Adrenal gland (tissue), 19 donors: ENCODE results near the gene STEAP1B. TPM values are rescaled to one million over a fixed set of nuclear protein-coding genes. Genes with fewer than 3 reads are reported as not detected.
"Not testable (repeated sequence)": the region's sequence is repeated elsewhere in the genome, so short reads cannot be mapped to it uniquely, and the experiment has no call there.

Source experiments
- DNase-seq, 7 donors: peaks; one replicate each; pipeline ENCODE4 v3.0.0-alpha.2; 2019 to 2020
- H3K27ac ChIP-seq, 5 donors: fragments of 200-600 bp; sonication (generic) in 4 of 5; 1 replicate in 3 of 5; 2 replicates in 2 of 5; pipeline versions ENCODE4 v1.5.1 to v1.8.0; 2016 to 2020; ENCODE audit warnings: mild to moderate bottlenecking in 1 of 5
- H3K27me3 ChIP-seq: fragments of 200-600 bp; 2 replicates; pipeline ENCODE4 v1.8.0; 2021
- H3K36me3 ChIP-seq, 2 donors: fragments of 200-600 bp; replicated peaks in 1 of 2; 1 replicate in 1 of 2; 2 replicates in 1 of 2; pipeline versions ENCODE4 v1.5.1 to v1.8.0; 2018 to 2022
- H3K4me1 ChIP-seq, 2 donors: fragments of 200-600 bp; replicated peaks in 1 of 2; 1 replicate in 1 of 2; 2 replicates in 1 of 2; pipeline versions ENCODE4 v1.5.1 to v1.8.0; 2018 to 2021
- H3K4me3 ChIP-seq, 4 donors: fragments of 200-600 bp; sonication (generic) in 3 of 4; one replicate each; pipeline ENCODE4 v1.5.1; 2016 to 2018
- H3K9me3 ChIP-seq, 3 donors: fragments of 200-600 bp; sonication (generic) in 1 of 3; replicated peaks in 1 of 3; 1 replicate in 2 of 3; 2 replicates in 1 of 3; pipeline versions ENCODE4 v1.5.1 to v1.8.0; 2016 to 2021
- CTCF ChIP-seq, 6 experiments: fragments of 450-650 bp in 4 of 6; fragments of 200-600 bp in 2 of 6; sonication (generic) in 1 of 6; IDR thresholded peaks; 1 replicate in 5 of 6; 2 replicates in 1 of 6; pipeline versions ENCODE4 v1.5.1 to v1.8.0; 2016 to 2021; ENCODE audit warnings: antibody characterized with exemption in 6 of 6, mild to moderate bottlenecking in 2 of 6, moderate library complexity in 1 of 6
- POLR2A ChIP-seq, 2 donors: fragments of 450-650 bp; IDR thresholded peaks; one replicate each; pipeline ENCODE4 v1.6.1; 2017; ENCODE audit warnings: antibody characterized with exemption in 2 of 2, mild to moderate bottlenecking in 2 of 2, moderate library complexity in 1 of 2
- WGBS, 4 donors: extraction: QIAGEN DNeasy Blood & Tissue Kit in 2 of 4; methylation state at CpG; one replicate each; pipeline versions ENCODE4 v1.1.5 to v1.1.7; 2013 to 2017; 5-methylcytosine and 5-hydroxymethylcytosine counted together
- intact Hi-C, 2 donors: fragments of 100-400 bp; cut with DNase I; formaldehyde crosslinking; loops; one replicate each; pipeline versions ENCODE4 v1.14.1 to v1.15.0; 2022 to 2023
- long read RNA-seq, 10 donors: library from polyadenylated mRNA in 3 of 10; unstranded in 2 of 10; stranded (forward) in 1 of 10; transcript quantifications; one replicate each; pipeline ENCODE4 v2.0.0 and lab custom pipeline, GENCODE V29; 2021 to 2026
- polyA plus RNA-seq, 3 donors: library from polyadenylated mRNA; stranded (reverse); fragments of 200-250 nt in 2 of 3; fragments of 350-450 nt in 1 of 3; fragmentation: Illumina TruSeq in 1 of 3; extraction: RNeasy Lipid Tissue Mini Kit (QIAGEN cat#74804) in 1 of 3; gene quantifications; one replicate each; pipeline ENCODE4 v1.2.3, GENCODE V29; 2013 to 2014
- total RNA-seq, 9 donors: library from RNA; depleted of rRNA in 4 of 9; stranded (reverse); fragments of >200 nt in 4 of 9; fragments of 120-200 nt in 1 of 9; fragmentation: NEBNext Ultra II Directional in 1 of 9; extraction: Animal tissue kit (Norgen Biotek cat#: 25700) in 1 of 9; gene quantifications; one replicate each; pipeline versions ENCODE4 v1.1.0 to v1.2.4, GENCODE V29; 2013 to 2023
- donor health status: healthy with polysubstance abuse.
- donor health status: Bipolar disorder and iron deficiency.
- donor health status: DM: yes; HTN: yes; CAD: no.
- donor health status: DM: no; HTN: no; CAD: no.
- donor health status: DM: no; HTN: no; CAD: no.
- donor health status: DM: yes; HTN: yes; CAD: no.

Gene STEAP1B
- 1 to 10 TPM in 3 of 9 donors, under 1 TPM in 4, not detected in 2; 0.41 to 2.1 (median 0.97) TPM for total RNA-seq
- under 1 TPM; 0.20 to 0.40 (median 0.24) TPM for polyA plus RNA-seq
- long read RNA-seq, donor 1, partial matches to known transcripts: 647 of 647 reads
- long read RNA-seq, donor 1, other reads (novel, unspliced or antisense): 0 of 647 reads
- long read RNA-seq, donor 2: 0 reads
- long read RNA-seq, donor 3: 0 reads
- long read RNA-seq, donor 4, partial matches to known transcripts: 0 of 1 reads
- long read RNA-seq, donor 4, other reads (novel, unspliced or antisense): 1 of 1 reads
- long read RNA-seq, donor 5: 0 reads
- long read RNA-seq, donor 6, partial matches to known transcripts: 0 of 1 reads
- long read RNA-seq, donor 6, other reads (novel, unspliced or antisense): 1 of 1 reads
- long read RNA-seq, donor 7: 0 reads
- long read RNA-seq, donor 8: 0 reads
- long read RNA-seq, donor 9: 0 reads
- long read RNA-seq, donor 10: 0 reads

GRCh38 chr7:22499888-22500689, at the start of gene STEAP1B:
Gene STEAP1B (minus strand): TSS chr7:22500188. CDS start chr7:22494855, 5,333 bp downstream.
- H3K27me3 ChIP-seq, intact Hi-C loops, H3K9me3 ChIP-seq, H3K27ac ChIP-seq, H3K4me1 ChIP-seq, H3K36me3 ChIP-seq: not testable (repeated sequence)
- 7 to 24% (median 12%) methylated on average over 12 to 55 of the region's 55 CpGs for WGBS, 4 donors
- H3K4me3 ChIP-seq: peak within 1 kb of the TSS in 1 of 4 donors; percentile 43
- DNase-seq: peak; percentile 60 to 85 (median 76)
- peak; percentile 27 to 73 (median 59) for TF ChIP-seq CTCF (IDR thresholded peaks at IDR 0.05)

- Histone ChIP-seq H3K27me3 (peaks cover 27% of the 10 kb centered on the region), H3K9me3 (no peaks in the 10 kb centered on the region), H3K27ac (no peak overlapping the region), H3K4me3 (no peak overlapping the region), H3K4me1 (no peaks in the 10 kb centered on the region), H3K36me3 (no peaks in the 10 kb centered on the region)
- TF ChIP-seq POLR2A (IDR thresholded peaks at IDR 0.05) (no peak), CTCF (IDR thresholded peaks at IDR 0.05) (no peak)
- intact Hi-C loops: no loop called here
- 80 to 91% (median 88%) methylated on average over 5 of the region's 5 CpGs for WGBS, 4 donors
- no peak for DNase-seq
Observed at GRCh38 chr7:22549051-22549450, 49.1 kb upstream of the STEAP1B start.

DNA sequence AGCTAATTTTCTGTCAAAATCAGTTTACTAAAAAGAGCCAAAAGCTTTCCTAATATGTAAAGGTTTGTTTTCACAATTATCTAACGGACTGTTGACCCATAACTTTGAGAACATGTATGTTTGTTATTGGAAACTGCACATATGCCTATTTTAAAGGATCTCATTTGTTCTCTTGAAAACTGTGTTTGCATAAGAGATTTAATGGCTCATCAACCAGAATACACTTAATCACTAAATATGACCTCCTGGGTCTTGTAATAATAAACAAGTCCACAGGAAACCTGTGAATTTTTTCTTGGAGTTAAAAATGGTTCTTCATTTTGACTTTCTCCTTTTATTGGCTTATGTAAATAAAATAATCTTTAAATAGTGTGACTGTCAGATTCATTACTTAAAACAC, 48.3 kb upstream of the STEAP1B start:
- no peak for DNase-seq
- 71 to 82% (median 79%) methylated on average over 1 of the region's 1 CpG for WGBS, 4 donors
- Histone ChIP-seq H3K9me3 (no peaks in the 10 kb centered on the region), H3K4me3 (no peak overlapping the region), H3K27ac (no peak overlapping the region), H3K36me3 (no peaks in the 10 kb centered on the region), H3K4me1 (no peaks in the 10 kb centered on the region), H3K27me3 (peaks cover 27% of the 10 kb centered on the region)
- TF ChIP-seq POLR2A (IDR thresholded peaks at IDR 0.05) (no peak), CTCF (IDR thresholded peaks at IDR 0.05) (no peak)
- intact Hi-C loops: no loop called here

- intact Hi-C loops: no loop called here
- no peaks in the 10 kb centered on the region for H3K9me3 ChIP-seq
- peaks cover 27% of the 10 kb centered on the region for H3K27me3 ChIP-seq
- WGBS, 4 donors: 65 to 73% (median 69%) methylated on average over 3 of the region's 3 CpGs
- H3K36me3 ChIP-seq: no peaks in the 10 kb centered on the region
- no peaks in the 10 kb centered on the region for H3K4me1 ChIP-seq
- DNase-seq: no peak
- no peak overlapping the region for H3K4me3 ChIP-seq
- no peak for TF ChIP-seq CTCF (IDR thresholded peaks at IDR 0.05)
- no peak overlapping the region for H3K27ac ChIP-seq
Observed at GRCh38 chr7:22546769-22547168, 46.8 kb upstream of the STEAP1B start.
